Neural cell (in vitro differentiated cells): ENCODE measurements around the gene FGF14.

Experiments used
- EP300 ChIP-seq: fragments of 450-650 bp; conservative IDR thresholded peaks from 2 replicates; pipeline ENCODE4 v1.6.1; 2014; ENCODE audit warnings: antibody characterized with exemption, mild to moderate bottlenecking, moderate library complexity; ENCODE audit not compliant: poor library complexity, severe bottlenecking
- EZH2 ChIP-seq: fragments of 200-600, 300-800 bp; shearing (Covaris generic), sonication (generic); IDR thresholded peaks from 2 replicates; pipeline ENCODE4 v1.6.1; 2014; ENCODE audit warnings: antibody characterized with exemption, low read length, borderline replicate concordance, mild to moderate bottlenecking; ENCODE audit not compliant: insufficient read depth, poor library complexity, severe bottlenecking
- MXI1 ChIP-seq: fragments of 450-650 bp; conservative IDR thresholded peaks from 2 replicates; pipeline ENCODE4 v1.6.1; 2014; ENCODE audit warnings: antibody characterized with exemption, mild to moderate bottlenecking; ENCODE audit not compliant: poor library complexity, severe bottlenecking
- POLR2AphosphoS5 ChIP-seq: IDR thresholded peaks from 2 replicates; pipeline ENCODE4 v1.6.1; 2012
- SMC3 ChIP-seq: fragments of 450-650 bp; conservative IDR thresholded peaks from 2 replicates; pipeline ENCODE4 v1.6.1; 2014; ENCODE audit warnings: antibody characterized with exemption, mild to moderate bottlenecking, moderate library complexity; ENCODE audit not compliant: poor library complexity
- TAF1 ChIP-seq: IDR thresholded peaks from 2 replicates; pipeline ENCODE4 v1.6.1; 2012; ENCODE audit warnings: low read depth
- TF ChIP-seq, protein P1 (sequence below): fragments of 450-650 bp; IDR thresholded peaks from 2 replicates; pipeline ENCODE4 v1.5.1; 2014; ENCODE audit warnings: antibody characterized with exemption, mild to moderate bottlenecking, moderate library complexity; ENCODE audit not compliant: poor library complexity, severe bottlenecking

GRCh38 chr13:101707659-101708058 lies 694.2 kb downstream of the FGF14 start:
- TF ChIP-seq, protein P1, sequence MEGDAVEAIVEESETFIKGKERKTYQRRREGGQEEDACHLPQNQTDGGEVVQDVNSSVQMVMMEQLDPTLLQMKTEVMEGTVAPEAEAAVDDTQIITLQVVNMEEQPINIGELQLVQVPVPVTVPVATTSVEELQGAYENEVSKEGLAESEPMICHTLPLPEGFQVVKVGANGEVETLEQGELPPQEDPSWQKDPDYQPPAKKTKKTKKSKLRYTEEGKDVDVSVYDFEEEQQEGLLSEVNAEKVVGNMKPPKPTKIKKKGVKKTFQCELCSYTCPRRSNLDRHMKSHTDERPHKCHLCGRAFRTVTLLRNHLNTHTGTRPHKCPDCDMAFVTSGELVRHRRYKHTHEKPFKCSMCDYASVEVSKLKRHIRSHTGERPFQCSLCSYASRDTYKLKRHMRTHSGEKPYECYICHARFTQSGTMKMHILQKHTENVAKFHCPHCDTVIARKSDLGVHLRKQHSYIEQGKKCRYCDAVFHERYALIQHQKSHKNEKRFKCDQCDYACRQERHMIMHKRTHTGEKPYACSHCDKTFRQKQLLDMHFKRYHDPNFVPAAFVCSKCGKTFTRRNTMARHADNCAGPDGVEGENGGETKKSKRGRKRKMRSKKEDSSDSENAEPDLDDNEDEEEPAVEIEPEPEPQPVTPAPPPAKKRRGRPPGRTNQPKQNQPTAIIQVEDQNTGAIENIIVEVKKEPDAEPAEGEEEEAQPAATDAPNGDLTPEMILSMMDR, result no peak
- no peak for TF ChIP-seq TAF1
- TF ChIP-seq EZH2, result no peak
- no peak for TF ChIP-seq SMC3
- no peak for TF ChIP-seq EP300
- TF ChIP-seq POLR2AphosphoS5, result no peak
- no peak for TF ChIP-seq MXI1
